Measurements from ENCODE around the gene STAB1.

The STAB1 gene

DNA sequence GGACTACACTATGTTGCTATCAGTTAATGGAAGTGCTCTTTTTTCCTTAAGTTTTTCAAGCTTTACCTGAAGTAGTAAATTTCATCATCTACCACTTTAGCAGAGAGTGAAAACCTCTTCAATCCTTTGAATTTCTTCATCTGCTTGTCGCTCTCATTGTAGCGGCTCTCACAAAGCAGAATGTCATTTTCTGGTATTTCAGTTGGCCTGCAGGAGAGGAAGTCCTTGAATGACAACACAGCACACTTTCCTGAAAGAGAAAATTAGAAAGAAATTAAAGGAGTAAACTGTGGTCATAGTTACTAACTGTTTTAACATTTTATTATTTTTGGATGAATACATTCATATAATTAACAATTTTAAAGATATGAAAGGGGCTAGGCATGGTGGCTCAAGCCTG is 68.8 kb downstream of the STAB1 start:
- no peak for ATAC-seq

DNA sequence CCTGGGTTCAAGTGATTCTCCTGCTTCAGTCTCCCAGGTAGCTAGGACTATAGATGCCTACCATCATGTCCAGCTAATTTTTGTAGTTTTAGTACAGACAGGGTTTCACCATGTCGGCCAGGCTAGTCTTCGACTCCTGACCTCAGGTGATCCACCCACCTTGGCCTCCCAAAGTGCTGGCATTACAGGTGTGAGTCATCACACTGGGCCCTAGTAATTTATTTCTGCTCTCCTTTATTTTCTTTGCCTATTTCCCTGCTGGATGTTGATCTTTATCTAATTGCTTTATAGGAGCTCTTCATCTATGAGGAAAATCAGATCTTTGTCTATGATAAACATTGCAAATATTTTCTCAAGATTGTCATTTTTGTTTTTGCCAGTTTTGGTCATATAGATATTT is 72.9 kb downstream of the STAB1 start:
- TF ChIP-seq, protein P1, sequence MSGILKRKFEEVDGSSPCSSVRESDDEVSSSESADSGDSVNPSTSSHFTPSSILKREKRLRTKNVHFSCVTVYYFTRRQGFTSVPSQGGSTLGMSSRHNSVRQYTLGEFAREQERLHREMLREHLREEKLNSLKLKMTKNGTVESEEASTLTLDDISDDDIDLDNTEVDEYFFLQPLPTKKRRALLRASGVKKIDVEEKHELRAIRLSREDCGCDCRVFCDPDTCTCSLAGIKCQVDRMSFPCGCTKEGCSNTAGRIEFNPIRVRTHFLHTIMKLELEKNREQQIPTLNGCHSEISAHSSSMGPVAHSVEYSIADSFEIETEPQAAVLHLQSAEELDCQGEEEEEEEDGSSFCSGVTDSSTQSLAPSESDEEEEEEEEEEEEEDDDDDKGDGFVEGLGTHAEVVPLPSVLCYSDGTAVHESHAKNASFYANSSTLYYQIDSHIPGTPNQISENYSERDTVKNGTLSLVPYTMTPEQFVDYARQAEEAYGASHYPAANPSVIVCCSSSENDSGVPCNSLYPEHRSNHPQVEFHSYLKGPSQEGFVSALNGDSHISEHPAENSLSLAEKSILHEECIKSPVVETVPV (CRISPR knock-in tag; IDR thresholded peaks at IDR 0.05) = no peak
- no peak for TF ChIP-seq TCF4 (CRISPR knock-in tag; IDR thresholded peaks at IDR 0.05; ENCODE audit: borderline replicate concordance)
- TF ChIP-seq, protein P2, sequence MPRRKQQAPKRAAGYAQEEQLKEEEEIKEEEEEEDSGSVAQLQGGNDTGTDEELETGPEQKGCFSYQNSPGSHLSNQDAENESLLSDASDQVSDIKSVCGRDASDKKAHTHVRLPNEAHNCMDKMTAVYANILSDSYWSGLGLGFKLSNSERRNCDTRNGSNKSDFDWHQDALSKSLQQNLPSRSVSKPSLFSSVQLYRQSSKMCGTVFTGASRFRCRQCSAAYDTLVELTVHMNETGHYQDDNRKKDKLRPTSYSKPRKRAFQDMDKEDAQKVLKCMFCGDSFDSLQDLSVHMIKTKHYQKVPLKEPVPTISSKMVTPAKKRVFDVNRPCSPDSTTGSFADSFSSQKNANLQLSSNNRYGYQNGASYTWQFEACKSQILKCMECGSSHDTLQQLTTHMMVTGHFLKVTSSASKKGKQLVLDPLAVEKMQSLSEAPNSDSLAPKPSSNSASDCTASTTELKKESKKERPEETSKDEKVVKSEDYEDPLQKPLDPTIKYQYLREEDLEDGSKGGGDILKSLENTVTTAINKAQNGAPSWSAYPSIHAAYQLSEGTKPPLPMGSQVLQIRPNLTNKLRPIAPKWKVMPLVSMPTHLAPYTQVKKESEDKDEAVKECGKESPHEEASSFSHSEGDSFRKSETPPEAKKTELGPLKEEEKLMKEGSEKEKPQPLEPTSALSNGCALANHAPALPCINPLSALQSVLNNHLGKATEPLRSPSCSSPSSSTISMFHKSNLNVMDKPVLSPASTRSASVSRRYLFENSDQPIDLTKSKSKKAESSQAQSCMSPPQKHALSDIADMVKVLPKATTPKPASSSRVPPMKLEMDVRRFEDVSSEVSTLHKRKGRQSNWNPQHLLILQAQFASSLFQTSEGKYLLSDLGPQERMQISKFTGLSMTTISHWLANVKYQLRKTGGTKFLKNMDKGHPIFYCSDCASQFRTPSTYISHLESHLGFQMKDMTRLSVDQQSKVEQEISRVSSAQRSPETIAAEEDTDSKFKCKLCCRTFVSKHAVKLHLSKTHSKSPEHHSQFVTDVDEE (CRISPR knock-in tag; IDR thresholded peaks at IDR 0.05) = no peak
- TF ChIP-seq ZC3H10 (CRISPR knock-in tag; IDR thresholded peaks at IDR 0.05) = no peak
- TF ChIP-seq CSDC2 (CRISPR knock-in tag; IDR thresholded peaks at IDR 0.05) = no peak
- TF ChIP-seq, protein P3, sequence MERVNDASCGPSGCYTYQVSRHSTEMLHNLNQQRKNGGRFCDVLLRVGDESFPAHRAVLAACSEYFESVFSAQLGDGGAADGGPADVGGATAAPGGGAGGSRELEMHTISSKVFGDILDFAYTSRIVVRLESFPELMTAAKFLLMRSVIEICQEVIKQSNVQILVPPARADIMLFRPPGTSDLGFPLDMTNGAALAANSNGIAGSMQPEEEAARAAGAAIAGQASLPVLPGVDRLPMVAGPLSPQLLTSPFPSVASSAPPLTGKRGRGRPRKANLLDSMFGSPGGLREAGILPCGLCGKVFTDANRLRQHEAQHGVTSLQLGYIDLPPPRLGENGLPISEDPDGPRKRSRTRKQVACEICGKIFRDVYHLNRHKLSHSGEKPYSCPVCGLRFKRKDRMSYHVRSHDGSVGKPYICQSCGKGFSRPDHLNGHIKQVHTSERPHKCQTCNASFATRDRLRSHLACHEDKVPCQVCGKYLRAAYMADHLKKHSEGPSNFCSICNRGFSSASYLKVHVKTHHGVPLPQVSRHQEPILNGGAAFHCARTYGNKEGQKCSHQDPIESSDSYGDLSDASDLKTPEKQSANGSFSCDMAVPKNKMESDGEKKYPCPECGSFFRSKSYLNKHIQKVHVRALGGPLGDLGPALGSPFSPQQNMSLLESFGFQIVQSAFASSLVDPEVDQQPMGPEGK (CRISPR knock-in tag; IDR thresholded peaks at IDR 0.05; ENCODE audit: borderline replicate concordance) = no peak
- TF ChIP-seq GLIS3 (CRISPR knock-in tag; IDR thresholded peaks at IDR 0.05) = no peak
- TF ChIP-seq TOX (CRISPR knock-in tag; IDR thresholded peaks at IDR 0.05; ENCODE audit: borderline replicate concordance) = no peak
- no peak for ATAC-seq

More for the DNA sequence above, 68.8 kb downstream of the STAB1 start:
- TF ChIP-seq ZNF565 (CRISPR knock-in tag; conservative IDR thresholded peaks at IDR 0.05; ENCODE audit: low read depth) (no peak), PPARA (CRISPR knock-in tag; IDR thresholded peaks at IDR 0.05; ENCODE audit: borderline replicate concordance) (no peak), BACH2 (CRISPR knock-in tag; IDR thresholded peaks at IDR 0.05; ENCODE audit: borderline replicate concordance) (no peak), SNAI2 (CRISPR knock-in tag; IDR thresholded peaks at IDR 0.05) (no peak), OSR1 (CRISPR knock-in tag; IDR thresholded peaks at IDR 0.05) (no peak), ZFP3 (CRISPR knock-in tag; IDR thresholded peaks at IDR 0.05) (no peak), ZFP30 (CRISPR knock-in tag; IDR thresholded peaks at IDR 0.05) (no peak), ZNF70 (CRISPR knock-in tag; IDR thresholded peaks at IDR 0.05) (no peak), TCF4 (CRISPR knock-in tag; IDR thresholded peaks at IDR 0.05; ENCODE audit: borderline replicate concordance) (no peak), ZC3H10 (CRISPR knock-in tag; IDR thresholded peaks at IDR 0.05) (no peak), TOX (CRISPR knock-in tag; IDR thresholded peaks at IDR 0.05; ENCODE audit: borderline replicate concordance) (no peak)
- TF ChIP-seq, protein P3 (CRISPR knock-in tag; IDR thresholded peaks at IDR 0.05; ENCODE audit: borderline replicate concordance) = no peak
- TF ChIP-seq, protein P1 (CRISPR knock-in tag; IDR thresholded peaks at IDR 0.05) = no peak
- TF ChIP-seq, protein P4, sequence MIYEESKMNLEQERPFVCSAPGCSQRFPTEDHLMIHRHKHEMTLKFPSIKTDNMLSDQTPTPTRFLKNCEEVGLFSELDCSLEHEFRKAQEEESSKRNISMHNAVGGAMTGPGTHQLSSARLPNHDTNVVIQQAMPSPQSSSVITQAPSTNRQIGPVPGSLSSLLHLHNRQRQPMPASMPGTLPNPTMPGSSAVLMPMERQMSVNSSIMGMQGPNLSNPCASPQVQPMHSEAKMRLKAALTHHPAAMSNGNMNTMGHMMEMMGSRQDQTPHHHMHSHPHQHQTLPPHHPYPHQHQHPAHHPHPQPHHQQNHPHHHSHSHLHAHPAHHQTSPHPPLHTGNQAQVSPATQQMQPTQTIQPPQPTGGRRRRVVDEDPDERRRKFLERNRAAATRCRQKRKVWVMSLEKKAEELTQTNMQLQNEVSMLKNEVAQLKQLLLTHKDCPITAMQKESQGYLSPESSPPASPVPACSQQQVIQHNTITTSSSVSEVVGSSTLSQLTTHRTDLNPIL (CRISPR knock-in tag; IDR thresholded peaks at IDR 0.05; ENCODE audit: low read depth) = no peak
- TF ChIP-seq, protein P2 (CRISPR knock-in tag; IDR thresholded peaks at IDR 0.05) = no peak
